Neural progenitor cell (in vitro differentiated cells): ENCODE data around the gene GRID1. TPM values are rescaled to one million over a fixed set of nuclear protein-coding genes. Genes with fewer than 3 reads are reported as not detected.

ENCODE experiments used
- DNase-seq: peaks from one replicate; pipeline ENCODE4 v3.0.0-alpha.2; 2016; ENCODE audit warnings: low spot score
- H2AFZ ChIP-seq: fragments of 200-600 bp; sonication (generic); replicated peaks from 2 replicates; pipeline ENCODE4 v1.6.1; 2016; ENCODE audit warnings: antibody characterized with exemption
- H3F3A ChIP-seq: fragments of 200-600 bp; sonication (generic); 2 replicates; pipeline ENCODE4 v1.6.1; 2016; ENCODE audit warnings: antibody characterized with exemption, low read depth
- H3K27ac ChIP-seq: fragments of 200-600 bp; sonication (generic); 2 replicates; pipeline ENCODE4 v1.5.1; 2016; ENCODE audit warnings: mild to moderate bottlenecking
- H3K27me3 ChIP-seq: fragments of 200-600 bp; sonication (generic); 2 replicates; pipeline ENCODE4 v1.6.1; 2016; ENCODE audit warnings: mild to moderate bottlenecking, moderate library complexity
- H3K36me3 ChIP-seq: fragments of 200-600 bp; sonication (generic); 2 replicates; pipeline ENCODE4 v1.5.1; 2016
- H3K4me1 ChIP-seq: fragments of 200-600 bp; sonication (generic); 2 replicates; pipeline ENCODE4 v1.6.1; 2016; ENCODE audit warnings: mixed run types
- H3K4me2 ChIP-seq: fragments of 200-600 bp; sonication (generic); 2 replicates; pipeline ENCODE4 v1.6.1; 2016
- H3K4me3 ChIP-seq: fragments of 200-600 bp; sonication (generic); 2 replicates; pipeline ENCODE4 v1.5.1; 2016
- H3K79me2 ChIP-seq: fragments of 200-600 bp; sonication (generic); 2 replicates; pipeline ENCODE4 v1.6.1; 2016; ENCODE audit warnings: low read depth
- H3K9ac ChIP-seq: fragments of 200-600 bp; sonication (generic); 2 replicates; pipeline ENCODE4 v1.6.1; 2016
- H3K9me3 ChIP-seq: fragments of 200-600 bp; sonication (generic); 2 replicates; pipeline ENCODE4 v1.5.1; 2016; ENCODE audit warnings: low read depth
- H4K20me1 ChIP-seq: fragments of 200-600 bp; sonication (generic); 2 replicates; pipeline ENCODE4 v1.6.1; 2016; ENCODE audit warnings: low read depth
- H3K27ac Mint-ChIP-seq: 3 replicates; pipeline ENCODE4 v1.8.0; 2021; ENCODE audit warnings: mixed read lengths
- H3K27me3 Mint-ChIP-seq: 2 replicates; pipeline ENCODE4 v1.8.0; 2022; ENCODE audit warnings: low read depth, mild to moderate bottlenecking, inconsistent platforms, moderate library complexity, mixed read lengths; ENCODE audit not compliant: insufficient read depth
- H3K36me3 Mint-ChIP-seq: 3 replicates; pipeline ENCODE4 v1.8.0; 2021; ENCODE audit warnings: mixed read lengths
- H3K4me1 Mint-ChIP-seq: 3 replicates; pipeline ENCODE4 v1.8.0; 2021; ENCODE audit warnings: mixed read lengths
- H3K4me3 Mint-ChIP-seq: 3 replicates; pipeline ENCODE4 v1.8.0; 2021; ENCODE audit warnings: mild to moderate bottlenecking, moderate library complexity, mixed read lengths
- H3K9me3 Mint-ChIP-seq: 3 replicates; pipeline ENCODE4 v1.8.0; 2020; ENCODE audit warnings: mixed read lengths
- EZH2 ChIP-seq: fragments of 200-600 bp; sonication (generic); IDR thresholded peaks from 2 replicates; pipeline ENCODE4 v1.6.1; 2017; ENCODE audit warnings: antibody characterized with exemption, mild to moderate bottlenecking, moderate library complexity
- EZH2phosphoT487 ChIP-seq: fragments of 200-600 bp; sonication (generic); IDR thresholded peaks from 2 replicates; pipeline ENCODE4 v1.6.1; 2017; ENCODE audit warnings: antibody characterized with exemption
- total RNA-seq: library from RNA; depleted of rRNA; stranded (reverse); fragments of >200 nt; gene quantifications from 2 replicates; pipeline ENCODE4 v1.2.3, GENCODE V29; 2015; ENCODE audit warnings: low replicate concordance
- TF ChIP-seq, protein P1 (sequence below): fragments of 200-600 bp; sonication (generic); IDR thresholded peaks from 2 replicates; pipeline ENCODE4 v1.5.1; 2017; ENCODE audit warnings: antibody characterized with exemption, mild to moderate bottlenecking

The GRID1 gene
- total RNA-seq, 1 donor from 2014 or later = not detected

DNA sequence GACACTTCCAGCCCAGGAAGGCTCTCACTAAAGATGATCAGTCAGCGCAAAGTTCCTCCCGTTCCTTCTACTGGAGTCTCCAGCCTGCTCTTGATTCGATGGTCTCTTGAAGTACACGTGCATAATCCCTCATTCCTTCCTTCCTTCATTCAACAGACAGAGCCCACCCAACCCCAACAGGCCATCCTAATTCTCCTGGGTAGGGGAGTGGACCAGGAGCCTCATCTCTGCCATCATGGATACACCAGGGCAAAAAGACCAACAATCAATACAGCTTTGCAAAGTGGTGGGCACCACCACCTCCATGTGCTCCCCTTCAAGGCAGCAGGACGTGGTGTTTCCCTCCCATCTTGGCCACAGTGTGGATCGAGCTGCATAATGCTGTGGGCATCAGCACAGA is 446.3 kb downstream of the GRID1 start:
- Histone ChIP-seq H3K27ac (no peak overlapping the region), H3K9me3 (no peaks in the 10 kb centered on the region), H3F3A (no peaks in the 10 kb centered on the region), H3K4me3 (no peak overlapping the region), H3K27me3 (no peaks in the 10 kb centered on the region), H3K36me3 (no peaks in the 10 kb centered on the region), H3K79me2 (no peaks in the 10 kb centered on the region), H3K4me1 (no peaks in the 10 kb centered on the region), H4K20me1 (no peaks in the 10 kb centered on the region), H3K4me2 (no peak overlapping the region), H3K9ac (no peak overlapping the region), H2AFZ (no peak overlapping the region)
- no peak overlapping the region for H3K27ac Mint-ChIP-seq
- H3K4me3 Mint-ChIP-seq = no peak overlapping the region
- no peaks in the 10 kb centered on the region for H3K9me3 Mint-ChIP-seq
- no peak for TF ChIP-seq EZH2
- TF ChIP-seq, protein P1, sequence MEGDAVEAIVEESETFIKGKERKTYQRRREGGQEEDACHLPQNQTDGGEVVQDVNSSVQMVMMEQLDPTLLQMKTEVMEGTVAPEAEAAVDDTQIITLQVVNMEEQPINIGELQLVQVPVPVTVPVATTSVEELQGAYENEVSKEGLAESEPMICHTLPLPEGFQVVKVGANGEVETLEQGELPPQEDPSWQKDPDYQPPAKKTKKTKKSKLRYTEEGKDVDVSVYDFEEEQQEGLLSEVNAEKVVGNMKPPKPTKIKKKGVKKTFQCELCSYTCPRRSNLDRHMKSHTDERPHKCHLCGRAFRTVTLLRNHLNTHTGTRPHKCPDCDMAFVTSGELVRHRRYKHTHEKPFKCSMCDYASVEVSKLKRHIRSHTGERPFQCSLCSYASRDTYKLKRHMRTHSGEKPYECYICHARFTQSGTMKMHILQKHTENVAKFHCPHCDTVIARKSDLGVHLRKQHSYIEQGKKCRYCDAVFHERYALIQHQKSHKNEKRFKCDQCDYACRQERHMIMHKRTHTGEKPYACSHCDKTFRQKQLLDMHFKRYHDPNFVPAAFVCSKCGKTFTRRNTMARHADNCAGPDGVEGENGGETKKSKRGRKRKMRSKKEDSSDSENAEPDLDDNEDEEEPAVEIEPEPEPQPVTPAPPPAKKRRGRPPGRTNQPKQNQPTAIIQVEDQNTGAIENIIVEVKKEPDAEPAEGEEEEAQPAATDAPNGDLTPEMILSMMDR = no peak
- TF ChIP-seq EZH2phosphoT487 = no peak
- peaks cover 13% of the 10 kb centered on the region for H3K4me1 Mint-ChIP-seq
- DNase-seq = no peak
- H3K27me3 Mint-ChIP-seq = peaks cover 12% of the 10 kb centered on the region
- no peaks in the 10 kb centered on the region for H3K36me3 Mint-ChIP-seq

DNA sequence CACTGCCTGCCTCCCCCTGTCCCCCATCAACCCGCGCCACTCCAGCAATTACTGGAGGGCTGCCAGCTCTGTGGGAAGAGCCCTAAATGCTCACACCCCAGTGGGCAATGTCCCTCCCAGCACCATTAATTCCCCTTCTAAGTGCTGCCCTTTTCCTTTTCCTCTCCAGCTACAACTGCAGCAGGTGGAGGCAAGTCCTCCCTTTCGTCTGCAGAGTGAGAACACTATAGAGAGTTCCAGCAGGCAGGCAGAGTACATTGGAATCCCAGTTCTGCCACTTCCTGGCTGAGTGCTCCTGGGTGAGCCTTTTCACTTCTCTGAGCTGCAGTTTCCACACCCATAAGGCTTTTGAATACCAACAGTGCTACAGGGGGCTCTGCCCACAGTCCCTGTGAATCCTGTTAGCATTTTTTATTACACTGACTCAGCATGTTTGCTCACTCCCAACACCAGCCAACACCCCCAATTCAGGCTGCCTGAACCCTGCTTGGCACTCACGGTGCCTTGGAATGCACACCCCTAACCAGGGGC is 447.0 kb downstream of the GRID1 start:
- TF ChIP-seq EZH2phosphoT487 (no peak), EZH2 (no peak)
- TF ChIP-seq, protein P1 = no peak
- Histone ChIP-seq H4K20me1 (no peaks in the 10 kb centered on the region), H3K4me1 (no peaks in the 10 kb centered on the region), H3K4me3 (no peak overlapping the region), H3K27me3 (no peaks in the 10 kb centered on the region), H3K27ac (no peak overlapping the region), H3K36me3 (no peaks in the 10 kb centered on the region), H2AFZ (peak overlapping the region; percentile 1), H3K4me2 (no peak overlapping the region), H3F3A (no peaks in the 10 kb centered on the region), H3K9me3 (no peaks in the 10 kb centered on the region), H3K79me2 (no peaks in the 10 kb centered on the region), H3K9ac (no peak overlapping the region)
- peaks cover 13% of the 10 kb centered on the region for H3K4me1 Mint-ChIP-seq
- H3K27ac Mint-ChIP-seq = no peak overlapping the region
- H3K9me3 Mint-ChIP-seq = no peaks in the 10 kb centered on the region
- H3K36me3 Mint-ChIP-seq = no peaks in the 10 kb centered on the region
- peaks cover 12% of the 10 kb centered on the region for H3K27me3 Mint-ChIP-seq
- no peak for DNase-seq
- no peak overlapping the region for H3K4me3 Mint-ChIP-seq

DNA sequence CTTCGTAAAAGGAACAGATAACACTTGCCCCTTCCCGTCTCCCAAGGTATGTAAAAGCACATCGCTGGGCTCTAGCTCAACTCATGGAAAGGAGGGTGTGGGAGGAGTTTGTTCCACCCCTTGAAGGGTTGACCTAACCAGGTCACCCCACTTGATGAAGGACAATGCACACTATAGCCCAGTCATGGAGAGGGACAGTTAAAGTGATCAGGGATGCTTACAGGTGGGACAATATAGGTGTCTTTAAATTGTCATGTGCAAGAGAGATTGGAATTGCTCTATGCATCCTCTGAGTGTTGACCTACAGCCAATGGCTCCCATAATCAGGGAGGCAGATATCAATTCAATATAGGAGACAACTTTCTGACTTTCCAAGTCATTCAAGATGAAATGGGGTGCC is 448.2 kb downstream of the GRID1 start:
- no peaks in the 10 kb centered on the region for H3K36me3 Mint-ChIP-seq
- Histone ChIP-seq H3K4me2 (no peak overlapping the region), H3K4me1 (no peaks in the 10 kb centered on the region), H3K36me3 (no peaks in the 10 kb centered on the region), H3K79me2 (no peaks in the 10 kb centered on the region), H3K27me3 (no peaks in the 10 kb centered on the region), H3K27ac (no peak overlapping the region), H2AFZ (no peak overlapping the region), H3K9me3 (no peaks in the 10 kb centered on the region), H3K9ac (no peak overlapping the region), H3F3A (no peaks in the 10 kb centered on the region), H3K4me3 (no peak overlapping the region), H4K20me1 (no peaks in the 10 kb centered on the region)
- H3K4me1 Mint-ChIP-seq = peaks cover 13% of the 10 kb centered on the region
- no peak for DNase-seq
- H3K9me3 Mint-ChIP-seq = no peaks in the 10 kb centered on the region
- peaks cover 12% of the 10 kb centered on the region for H3K27me3 Mint-ChIP-seq
- no peak overlapping the region for H3K27ac Mint-ChIP-seq
- no peak overlapping the region for H3K4me3 Mint-ChIP-seq
- TF ChIP-seq, protein P1 = no peak
- TF ChIP-seq EZH2phosphoT487 (no peak), EZH2 (no peak)
